ENCODE measurements around the gene ANAPC16.

GRCh38 chr10:72233621-72234020 is 17.8 kb downstream of the ANAPC16 start:
- TF ChIP-seq, protein P1, sequence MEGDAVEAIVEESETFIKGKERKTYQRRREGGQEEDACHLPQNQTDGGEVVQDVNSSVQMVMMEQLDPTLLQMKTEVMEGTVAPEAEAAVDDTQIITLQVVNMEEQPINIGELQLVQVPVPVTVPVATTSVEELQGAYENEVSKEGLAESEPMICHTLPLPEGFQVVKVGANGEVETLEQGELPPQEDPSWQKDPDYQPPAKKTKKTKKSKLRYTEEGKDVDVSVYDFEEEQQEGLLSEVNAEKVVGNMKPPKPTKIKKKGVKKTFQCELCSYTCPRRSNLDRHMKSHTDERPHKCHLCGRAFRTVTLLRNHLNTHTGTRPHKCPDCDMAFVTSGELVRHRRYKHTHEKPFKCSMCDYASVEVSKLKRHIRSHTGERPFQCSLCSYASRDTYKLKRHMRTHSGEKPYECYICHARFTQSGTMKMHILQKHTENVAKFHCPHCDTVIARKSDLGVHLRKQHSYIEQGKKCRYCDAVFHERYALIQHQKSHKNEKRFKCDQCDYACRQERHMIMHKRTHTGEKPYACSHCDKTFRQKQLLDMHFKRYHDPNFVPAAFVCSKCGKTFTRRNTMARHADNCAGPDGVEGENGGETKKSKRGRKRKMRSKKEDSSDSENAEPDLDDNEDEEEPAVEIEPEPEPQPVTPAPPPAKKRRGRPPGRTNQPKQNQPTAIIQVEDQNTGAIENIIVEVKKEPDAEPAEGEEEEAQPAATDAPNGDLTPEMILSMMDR (IDR thresholded peaks at IDR 0.05), result no peak
- TF ChIP-seq POLR2A (IDR thresholded peaks at IDR 0.05), result no peak
